Measurements from ENCODE around the gene GPD2.
"Not testable (repeated sequence)": the region's sequence is repeated elsewhere in the genome, so short reads cannot be mapped to it uniquely, and the experiment has no call there.

- not testable (repeated sequence) for TF ChIP-seq CTCF (IDR thresholded peaks at IDR 0.05; ENCODE audit: low read depth, low read length); POLR2A (IDR thresholded peaks at IDR 0.05; ENCODE audit: extremely low read depth, insufficient read length); MAX (IDR thresholded peaks at IDR 0.05; ENCODE audit: low read depth, low read length)
Observed at GRCh38 chr2:156495998-156496397, 59.8 kb downstream of the GPD2 start.
